ENCODE data around the gene PLD4.
"Not testable (repeated sequence)": the region's sequence is repeated elsewhere in the genome, so short reads cannot be mapped to it uniquely, and the experiment has no call there.

The PLD4 gene, protein sequence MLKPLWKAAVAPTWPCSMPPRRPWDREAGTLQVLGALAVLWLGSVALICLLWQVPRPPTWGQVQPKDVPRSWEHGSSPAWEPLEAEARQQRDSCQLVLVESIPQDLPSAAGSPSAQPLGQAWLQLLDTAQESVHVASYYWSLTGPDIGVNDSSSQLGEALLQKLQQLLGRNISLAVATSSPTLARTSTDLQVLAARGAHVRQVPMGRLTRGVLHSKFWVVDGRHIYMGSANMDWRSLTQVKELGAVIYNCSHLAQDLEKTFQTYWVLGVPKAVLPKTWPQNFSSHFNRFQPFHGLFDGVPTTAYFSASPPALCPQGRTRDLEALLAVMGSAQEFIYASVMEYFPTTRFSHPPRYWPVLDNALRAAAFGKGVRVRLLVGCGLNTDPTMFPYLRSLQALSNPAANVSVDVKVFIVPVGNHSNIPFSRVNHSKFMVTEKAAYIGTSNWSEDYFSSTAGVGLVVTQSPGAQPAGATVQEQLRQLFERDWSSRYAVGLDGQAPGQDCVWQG

GRCh38 chr14:104924421-104925213 lies at the start of gene PLD4:
TSS of gene PLD4 (plus strand) at chr14:104924879. CDS start at chr14:104927141, 2,262 bp downstream.
- FAIRE-seq: no peak

- FAIRE-seq: no peak
Measured at GRCh38 chr14:104875412-104875751, 49.3 kb upstream of the PLD4 start.

DNA sequence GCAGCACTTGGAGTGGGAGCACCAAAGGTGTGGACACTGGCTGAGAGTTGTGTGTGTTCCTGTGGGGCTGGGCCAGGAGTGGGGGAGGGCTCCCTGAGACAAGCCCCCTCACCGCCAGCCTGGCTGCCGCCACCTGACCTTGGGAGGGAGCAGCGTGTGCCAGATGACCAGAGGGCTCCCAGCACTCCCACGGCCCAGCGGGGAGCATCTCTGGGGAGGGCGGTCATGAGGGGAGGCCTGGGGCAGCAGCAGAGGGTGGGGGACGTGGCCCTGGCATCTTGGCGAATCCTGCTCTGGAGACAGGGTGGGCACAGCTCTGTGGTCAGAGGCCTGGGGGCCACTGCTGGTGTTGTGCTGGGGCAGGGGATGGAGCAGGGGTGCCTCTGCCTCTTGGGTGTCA lies 48.9 kb upstream of the PLD4 start:
- FAIRE-seq: no peak

DNA sequence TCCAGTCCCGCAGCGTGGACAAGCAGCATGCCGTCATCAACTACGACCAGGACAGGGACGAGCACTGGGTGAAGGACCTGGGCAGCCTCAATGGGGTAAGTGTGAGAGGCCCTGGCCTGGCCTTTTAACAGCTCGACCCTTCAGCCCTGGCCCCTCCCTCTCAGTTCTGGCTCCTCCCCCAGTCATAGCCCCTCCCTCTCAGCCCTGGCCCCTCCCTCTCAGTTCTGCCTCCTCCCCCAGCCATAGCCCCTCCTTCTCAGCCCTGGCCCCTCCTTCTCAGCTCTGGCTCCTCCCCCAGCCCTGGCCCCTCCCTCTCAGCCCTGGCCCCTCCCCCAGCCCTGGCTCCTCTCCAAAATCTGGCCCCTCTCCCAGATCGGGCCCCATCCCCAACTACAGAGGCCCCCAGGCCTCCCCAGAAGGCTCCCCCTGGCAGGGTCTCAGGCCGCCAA lies 48.4 kb upstream of the PLD4 start:
- no peak for FAIRE-seq

DNA sequence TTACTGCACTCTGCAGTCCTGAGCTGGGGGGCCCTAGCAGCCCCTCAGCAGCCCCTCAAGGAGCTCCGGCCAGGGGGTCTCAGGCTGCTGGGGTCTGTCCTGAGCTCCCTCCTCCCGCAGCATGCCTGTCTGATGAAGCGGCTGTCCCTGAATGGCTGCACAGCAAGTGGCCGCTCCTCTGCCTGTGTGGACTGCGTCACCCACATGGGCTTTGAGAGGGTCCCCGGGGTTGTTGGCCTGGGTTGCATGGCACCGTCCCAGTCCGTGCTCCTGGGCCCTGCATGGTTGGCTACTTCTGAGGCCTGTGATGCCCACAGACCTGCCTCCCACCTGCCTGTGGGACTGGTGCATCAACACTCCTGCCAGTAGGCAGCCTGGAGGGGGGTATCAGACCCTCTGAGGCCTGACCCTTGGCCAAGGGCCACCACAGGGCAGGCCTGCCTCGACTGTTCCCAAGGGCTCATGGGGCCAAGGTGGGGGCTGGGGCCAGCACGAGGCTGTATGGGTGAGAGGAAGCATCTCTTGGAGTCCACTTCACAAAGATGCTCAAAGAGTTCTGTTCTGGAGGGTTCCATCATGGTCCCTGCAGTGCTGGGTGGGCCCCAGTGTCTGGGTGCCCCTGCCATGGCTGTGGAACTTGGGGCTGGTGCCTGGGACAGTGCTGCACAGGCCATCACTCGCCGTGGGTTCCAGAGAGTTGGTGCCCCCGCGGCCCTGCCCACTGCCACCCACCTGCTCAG lies 47.4 kb upstream of the PLD4 start:
- no peak for FAIRE-seq

GRCh38 chr14:104877806-104878550 lies 46.7 kb upstream of the PLD4 start:
- no peak for FAIRE-seq

- FAIRE-seq: no peak
Measured at GRCh38 chr14:104878582-104878981, 46.1 kb upstream of the PLD4 start.

DNA sequence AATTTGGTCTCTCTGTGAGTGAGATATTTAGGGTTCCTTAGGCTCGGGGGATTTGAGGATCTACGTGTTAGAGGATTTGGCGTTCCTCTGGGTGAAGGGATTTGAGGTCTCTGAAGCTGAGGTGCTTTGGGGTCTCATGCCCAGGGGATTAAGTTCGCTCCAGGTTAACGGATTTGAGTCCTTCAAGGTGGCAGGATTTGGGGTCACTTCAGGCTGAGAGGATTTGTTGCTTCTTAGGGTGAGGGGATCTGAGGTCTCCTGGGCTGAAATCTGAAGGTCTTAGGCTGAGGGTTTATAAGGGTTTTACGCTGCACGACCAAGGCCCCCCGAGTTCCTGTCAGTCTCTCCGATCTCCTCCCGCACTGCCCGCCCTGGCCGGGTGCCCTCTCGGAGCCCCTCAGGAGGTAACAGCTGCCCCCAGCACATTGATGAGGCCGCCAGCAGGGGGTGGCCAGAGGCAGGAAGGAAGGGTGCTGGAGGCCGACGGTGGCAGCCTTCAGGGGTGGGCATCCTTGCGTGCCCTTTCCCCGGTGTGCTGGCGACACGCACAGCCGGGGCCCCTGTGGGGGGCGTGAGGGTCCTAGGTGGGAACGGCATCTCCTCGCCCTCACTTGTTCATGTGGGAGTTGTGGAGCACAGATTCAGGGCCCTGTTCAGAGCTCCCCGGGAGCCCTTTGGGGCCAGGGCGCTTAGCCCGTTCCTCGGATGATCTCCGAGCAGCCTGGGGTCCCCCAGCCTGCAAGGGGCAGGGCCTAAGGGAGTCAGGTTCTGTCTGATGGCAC lies 45.3 kb upstream of the PLD4 start:
- FAIRE-seq: no peak

- FAIRE-seq: no peak
Measured at GRCh38 chr14:104879983-104880565, 44.6 kb upstream of the PLD4 start.

DNA sequence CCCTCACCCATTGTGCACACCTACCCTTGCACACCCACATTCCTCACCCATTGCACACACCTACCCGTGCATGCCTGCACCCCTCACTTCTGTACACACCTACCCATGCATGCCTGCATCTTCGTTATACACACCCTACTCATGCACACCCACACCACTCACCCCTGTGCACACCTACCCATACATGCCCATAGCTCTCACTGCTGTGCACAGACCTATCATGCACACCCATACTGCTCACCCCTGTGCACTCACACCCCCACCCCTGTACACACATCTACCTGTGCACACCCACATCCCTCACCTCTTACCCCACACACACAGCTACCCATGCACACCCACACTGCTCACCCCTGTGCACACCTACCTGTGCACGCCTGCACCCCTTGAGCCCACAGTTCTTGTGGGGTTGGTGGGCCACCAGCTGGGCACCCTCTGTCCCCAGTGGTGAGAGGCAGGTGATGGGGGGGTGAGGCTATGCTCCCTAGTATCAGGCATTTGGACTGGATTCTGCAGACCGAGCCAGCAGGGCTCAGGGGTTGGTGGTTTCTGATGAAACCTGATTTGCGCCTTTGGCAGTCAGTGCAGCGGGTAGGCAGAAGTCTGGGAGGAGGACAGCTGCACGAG lies 44.0 kb upstream of the PLD4 start:
- no peak for FAIRE-seq

DNA sequence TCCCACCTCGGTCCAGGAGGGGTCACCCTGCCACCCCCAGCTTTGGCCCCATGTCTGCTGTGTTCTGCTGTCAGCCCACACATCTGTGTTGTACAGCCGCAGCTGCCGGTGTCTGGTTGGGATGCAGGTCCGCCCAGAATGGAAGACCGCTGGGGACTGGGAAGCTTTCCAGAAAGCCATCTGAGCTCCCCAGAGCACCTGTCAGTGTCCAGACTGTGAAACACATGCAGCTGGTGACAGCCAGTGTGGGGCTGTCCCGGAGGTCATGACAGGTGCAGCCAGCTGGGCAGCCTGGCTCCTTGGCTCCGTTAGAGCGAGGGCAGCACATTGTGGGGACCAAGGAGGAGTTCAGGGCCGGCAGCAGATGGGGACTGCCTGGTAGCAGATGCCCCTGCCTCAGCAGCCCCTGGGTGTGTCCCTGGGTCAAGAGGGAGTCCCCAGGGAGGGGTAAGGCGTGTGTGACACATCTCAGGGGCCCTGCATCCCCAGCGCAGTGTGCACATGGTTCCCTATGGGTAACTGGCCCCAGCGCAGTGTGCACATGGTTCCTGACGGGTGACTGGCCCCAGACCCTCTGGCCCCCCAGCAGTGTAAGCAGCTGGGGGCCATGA lies 43.2 kb upstream of the PLD4 start:
- FAIRE-seq: no peak

DNA sequence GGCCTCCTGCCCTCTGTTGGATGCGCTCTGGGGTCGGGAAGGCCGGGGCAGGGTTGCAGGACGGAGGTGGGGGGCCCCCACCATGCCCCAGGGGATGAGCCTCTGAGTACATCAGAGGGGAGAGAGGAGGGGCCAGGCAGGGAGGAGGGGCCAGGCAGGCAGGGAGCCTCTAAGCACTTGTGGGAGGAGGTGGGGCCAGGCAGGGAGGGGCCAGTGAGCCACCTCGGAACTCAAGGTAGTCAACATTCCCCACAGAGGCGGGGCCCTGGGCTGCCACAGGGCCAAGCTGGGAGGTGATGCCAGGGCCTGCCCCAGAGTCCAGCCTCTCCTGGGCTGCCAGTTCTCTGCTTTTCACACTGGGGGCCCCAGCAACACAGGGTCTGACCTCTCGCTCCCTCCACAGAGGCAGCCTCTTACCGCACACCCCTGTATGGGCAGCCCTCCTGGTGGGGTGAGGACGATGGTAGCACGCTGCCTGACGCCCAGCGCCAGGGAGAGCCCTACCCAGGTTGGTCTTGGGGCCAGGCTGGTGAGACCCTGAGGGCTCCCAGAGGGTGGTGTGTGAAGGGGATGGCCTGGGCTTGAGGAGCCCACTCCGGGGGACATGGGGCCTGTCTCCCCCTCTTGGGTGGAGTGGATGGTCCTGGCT lies 42.2 kb upstream of the PLD4 start:
- no peak for FAIRE-seq

DNA sequence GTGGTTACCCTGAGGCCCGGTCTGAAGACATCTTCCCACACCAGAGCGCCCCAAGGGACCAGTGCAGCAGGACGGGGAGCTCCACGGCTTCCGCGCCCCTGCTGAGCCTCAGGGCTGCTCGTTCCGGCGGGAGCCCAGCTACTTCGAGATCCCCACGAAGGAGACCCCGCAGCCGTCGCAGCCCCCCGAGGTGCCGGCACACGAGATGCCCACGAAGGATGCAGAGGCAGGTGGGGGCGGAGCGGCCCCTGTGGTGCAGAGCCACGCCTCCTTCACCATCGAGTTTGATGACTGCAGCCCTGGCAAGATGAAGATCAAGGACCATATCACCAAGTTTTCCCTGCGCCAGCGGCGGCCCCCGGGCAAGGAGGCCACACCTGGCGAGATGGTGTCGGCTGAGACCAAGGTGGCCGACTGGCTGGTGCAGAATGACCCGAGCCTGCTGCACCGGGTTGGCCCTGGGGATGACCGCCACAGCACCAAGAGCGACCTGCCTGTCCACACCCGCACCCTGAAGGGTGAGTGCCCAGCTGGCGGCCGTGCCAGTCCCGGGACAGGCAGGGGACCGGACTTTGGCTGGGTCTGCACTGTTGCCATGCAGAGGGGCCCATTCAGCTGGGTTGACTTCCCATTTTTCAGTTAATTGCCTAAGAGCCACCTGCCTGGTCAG lies 41.6 kb upstream of the PLD4 start:
- FAIRE-seq: no peak

DNA sequence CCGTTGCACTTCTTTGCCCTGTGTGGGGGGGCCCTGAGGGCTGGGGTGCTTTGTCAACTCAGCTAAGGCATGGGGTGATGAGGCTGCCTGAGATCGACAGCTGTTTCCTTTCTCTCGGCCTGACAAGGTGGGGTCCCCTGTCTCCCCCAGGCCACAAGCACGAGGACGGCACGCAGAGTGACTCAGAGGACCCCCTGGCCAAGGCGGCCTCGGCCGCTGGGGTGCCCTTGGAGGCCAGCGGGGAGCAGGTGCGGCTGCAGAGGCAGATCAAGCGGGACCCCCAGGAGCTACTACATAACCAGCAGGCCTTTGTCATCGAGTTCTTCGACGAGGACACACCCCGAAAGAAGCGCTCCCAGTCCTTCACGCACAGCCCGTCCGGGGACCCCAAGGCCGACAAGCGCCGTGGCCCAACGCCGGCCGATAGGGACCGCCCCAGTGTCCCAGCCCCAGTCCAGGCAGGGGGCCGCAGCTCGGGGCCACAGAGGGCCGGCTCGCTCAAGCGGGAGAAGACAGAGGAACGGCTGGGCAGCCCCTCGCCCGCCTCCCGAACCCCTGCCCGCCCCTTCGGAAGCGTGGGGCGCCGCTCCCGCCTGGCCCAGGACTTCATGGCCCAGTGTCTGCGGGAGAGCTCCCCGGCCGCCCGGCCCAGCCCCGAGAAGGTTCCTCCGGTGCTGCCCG lies 40.9 kb upstream of the PLD4 start:
- FAIRE-seq: no peak

- not testable (repeated sequence) for FAIRE-seq
Measured at GRCh38 chr14:104884381-104884780, 40.3 kb upstream of the PLD4 start.

- no peak for FAIRE-seq
Measured at GRCh38 chr14:104885031-104885972, 39.4 kb upstream of the PLD4 start.

DNA sequence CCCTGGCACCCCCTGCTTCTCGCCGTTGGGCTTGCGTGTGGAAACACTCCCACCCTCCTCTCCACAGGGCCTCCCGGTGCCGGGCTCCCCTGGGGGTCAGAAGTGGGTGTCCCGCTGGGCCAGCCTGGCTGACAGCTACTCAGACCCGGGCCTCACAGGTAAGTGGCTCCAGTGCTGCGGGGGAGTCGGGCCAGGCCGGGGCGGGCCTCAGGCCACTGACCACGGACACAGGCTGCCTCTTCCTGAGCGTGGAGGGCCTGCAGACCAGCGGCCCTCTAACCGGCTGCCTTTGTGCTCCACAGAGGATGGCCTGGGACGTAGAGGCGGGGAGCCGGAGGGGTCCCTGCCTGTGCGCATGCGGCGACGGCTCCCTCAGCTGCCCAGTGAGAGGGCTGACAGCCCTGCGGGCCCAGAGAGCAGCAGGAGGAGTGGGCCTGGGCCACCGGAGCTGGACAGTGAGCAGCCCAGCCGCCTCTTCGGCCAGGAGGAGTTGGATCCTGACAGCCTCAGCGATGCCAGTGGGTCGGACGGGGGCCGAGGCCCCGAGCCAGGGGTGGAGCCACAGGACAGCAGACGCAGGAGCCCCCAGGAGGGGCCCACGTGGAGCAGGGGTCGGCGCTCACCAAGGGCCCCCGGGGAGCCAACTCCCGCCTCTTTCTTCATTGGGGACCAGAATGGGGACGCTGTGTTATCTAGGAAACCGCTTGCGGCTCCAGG lies 38.5 kb upstream of the PLD4 start:
- FAIRE-seq: no peak

All from colon (tissue), 2 donors.